HEK293T (cell line): ENCODE measurements around the gene SLC7A9.

Experiments used
- ARNT ChIP-seq: fragments of 450-650 bp; IDR thresholded peaks from 2 replicates; pipeline ENCODE4 v1.6.1; 2017; ENCODE audit warnings: mild to moderate bottlenecking
- ELF4 ChIP-seq: fragments of 450-650 bp; IDR thresholded peaks from 2 replicates; pipeline ENCODE4 v1.6.1; 2017; ENCODE audit warnings: antibody characterized with exemption
- FOXA1 ChIP-seq: fragments of 450-650 bp; IDR thresholded peaks from 2 replicates; pipeline ENCODE4 v1.6.1; 2016; ENCODE audit warnings: mild to moderate bottlenecking
- FOXM1 ChIP-seq: fragments of 450-650 bp; IDR thresholded peaks from 2 replicates; pipeline ENCODE4 v1.6.1; 2017; ENCODE audit warnings: mild to moderate bottlenecking, borderline replicate concordance
- HDGF ChIP-seq: fragments of 450-650 bp; IDR thresholded peaks from 2 replicates; pipeline ENCODE4 v1.6.1; 2017; ENCODE audit warnings: antibody characterized with exemption, borderline replicate concordance
- SP1 ChIP-seq: fragments of 450-650 bp; IDR thresholded peaks from 2 replicates; pipeline ENCODE4 v1.6.1; 2017
- SUZ12 ChIP-seq: fragments of 450-650 bp; IDR thresholded peaks from 2 replicates; pipeline ENCODE4 v1.6.1; 2016; ENCODE audit warnings: mild to moderate bottlenecking

GRCh38 chr19:32895384-32895783, 25.8 kb upstream of the SLC7A9 start:
- no peak for TF ChIP-seq SUZ12
- TF ChIP-seq HDGF: no peak
- TF ChIP-seq ARNT: no peak
- TF ChIP-seq FOXA1: no peak
- no peak for TF ChIP-seq ELF4
- TF ChIP-seq FOXM1: no peak
- no peak for TF ChIP-seq SP1
